Measurements from ENCODE around the gene CHAD. TPM values are rescaled to one million over a fixed set of nuclear protein-coding genes. Genes with fewer than 3 reads are reported as not detected.
"Not testable (repeated sequence)": the region's sequence is repeated elsewhere in the genome, so short reads cannot be mapped to it uniquely, and the experiment has no call there.

Gene CHAD
- total RNA-seq, 1 donor from 2014 or later, result not detected

GRCh38 chr17:50473901-50474300 is 5.2 kb upstream of the CHAD start:
- no peak for DNase-seq

- not testable (repeated sequence) for DNase-seq
Measured at GRCh38 chr17:50472761-50473161, 4.1 kb upstream of the CHAD start.

GRCh38 chr17:50472286-50472685 is 3.6 kb upstream of the CHAD start:
- DNase-seq, result no peak

- no peak for DNase-seq
Measured at GRCh38 chr17:50471009-50471905, 2.6 kb upstream of the CHAD start.

- DNase-seq, result no peak
Measured at GRCh38 chr17:50470426-50470825, 1.7 kb upstream of the CHAD start.

GRCh38 chr17:50469671-50470305 is 1.1 kb upstream of the CHAD start:
- no peak for DNase-seq

- no peak for DNase-seq
Measured at GRCh38 chr17:50469208-50469605, 527 bp upstream of the CHAD start.

GRCh38 chr17:50467855-50468303 is 801 bp downstream of the CHAD start:
- DNase-seq, result no peak

- no peak for DNase-seq
Measured at GRCh38 chr17:50467114-50467854, 1.4 kb downstream of the CHAD start.

- DNase-seq, result no peak
Measured at GRCh38 chr17:50466371-50467113, 2.1 kb downstream of the CHAD start.

- no peak for DNase-seq
Measured at GRCh38 chr17:50465635-50466034, 3.0 kb downstream of the CHAD start.

- DNase-seq, result no peak
Measured at GRCh38 chr17:50465171-50465570, 3.5 kb downstream of the CHAD start.

GRCh38 chr17:50464736-50465135 is 3.9 kb downstream of the CHAD start:
- DNase-seq, result no peak

- DNase-seq, result no peak
Measured at GRCh38 chr17:50464121-50464520, 4.6 kb downstream of the CHAD start.

- DNase-seq, result no peak
Measured at GRCh38 chr17:50462446-50462845, 6.2 kb downstream of the CHAD start.

GRCh38 chr17:50461550-50462132 is 7.0 kb downstream of the CHAD start:
- no peak for DNase-seq

- no peak for DNase-seq
Measured at GRCh38 chr17:50460831-50461526, 7.7 kb downstream of the CHAD start.

- no peak for DNase-seq
Measured at GRCh38 chr17:50459756-50460155, 8.9 kb downstream of the CHAD start.

- no peak for DNase-seq
Measured at GRCh38 chr17:50458701-50459676, 9.7 kb downstream of the CHAD start.

GRCh38 chr17:50458270-50458669 is 10.4 kb downstream of the CHAD start:
- no peak for DNase-seq
